Activated naive CD4-positive, alpha-beta T cell treated with anti-CD3 and anti-CD28 coated beads for 36 hours (primary cell): ENCODE measurements around the gene TEKT3. TPM values are rescaled to one million over a fixed set of nuclear protein-coding genes. Genes with fewer than 3 reads are reported as not detected.

ENCODE experiments used
- CTCF ChIA-PET: fragments of 350-600 bp; sonication (Branson Sonifier 250); formaldehyde crosslinking; loops from one replicate; lab custom pipeline; 2021; ENCODE audit warnings: antibody characterized with exemption; lab: Charles Lee
- DNase-seq: peaks from one replicate; pipeline ENCODE4 v3.0.0-alpha.2; 2020
- H3K27ac Mint-ChIP-seq: one replicate; pipeline ENCODE4 v1.8.0; 2021; ENCODE audit warnings: mild to moderate bottlenecking, mixed read lengths
- H3K27me3 Mint-ChIP-seq: one replicate; pipeline ENCODE4 v1.8.0; 2021; ENCODE audit warnings: low read depth, mixed read lengths
- H3K36me3 Mint-ChIP-seq: one replicate; pipeline ENCODE4 v1.8.0; 2021; ENCODE audit warnings: low read depth, mixed read lengths
- H3K4me1 Mint-ChIP-seq: one replicate; pipeline ENCODE4 v1.8.0; 2021; ENCODE audit warnings: low read depth, mixed read lengths
- H3K4me3 Mint-ChIP-seq: one replicate; pipeline ENCODE4 v1.8.0; 2021; ENCODE audit warnings: mild to moderate bottlenecking, moderate library complexity, mixed read lengths
- H3K9me3 Mint-ChIP-seq: one replicate; pipeline ENCODE4 v1.8.0; 2021; ENCODE audit warnings: mixed read lengths
- intact Hi-C: fragments of 100-400 bp; cut with micrococcal nuclease; formaldehyde crosslinking; loops from one replicate; pipeline ENCODE4 v1.15.1; 2023
- total RNA-seq, 2 experiments: library from RNA; stranded (reverse); gene quantifications; one replicate each; pipeline ENCODE4 v1.2.3, GENCODE V29; 2021

Gene TEKT3
- total RNA-seq, 2 experiments from 2014 or later, result not detected

DNA sequence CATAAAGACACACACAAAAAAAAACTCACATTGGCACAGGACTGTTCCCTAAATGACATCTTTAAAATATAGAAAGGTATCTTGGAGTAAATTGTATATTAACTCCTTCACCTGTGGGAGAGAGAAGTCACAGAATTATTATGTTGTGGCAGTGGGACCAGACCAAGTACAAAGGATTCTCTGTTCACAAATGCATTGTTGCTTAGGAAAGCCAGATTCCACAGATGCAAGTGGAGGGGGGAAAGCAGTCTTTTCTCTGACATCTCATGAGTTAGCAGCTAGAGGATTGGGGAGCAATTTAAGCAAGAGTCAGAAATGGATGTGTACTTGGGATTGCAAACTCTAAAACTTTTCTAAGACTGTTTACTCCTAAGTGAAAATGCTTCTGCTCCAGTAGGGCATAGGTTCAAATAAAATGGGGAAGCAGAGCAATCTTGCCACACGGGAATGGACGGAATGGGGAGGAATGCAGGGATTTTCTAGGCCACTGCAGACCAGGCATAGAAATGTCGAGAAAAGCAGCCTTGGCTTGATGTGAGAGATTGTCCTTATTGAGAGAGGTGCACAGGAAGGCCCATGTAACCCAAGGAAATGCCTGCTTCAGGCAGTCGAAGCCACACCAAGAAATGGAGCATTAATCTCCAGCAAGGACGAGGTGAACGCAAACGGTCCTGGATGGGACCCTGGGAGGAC is 72.2 kb downstream of the TEKT3 start:
- Mint-ChIP-seq H3K27me3 (peaks cover 22% of the 10 kb centered on the region), H3K27ac (no peak overlapping the region), H3K4me3 (no peak overlapping the region), H3K9me3 (peaks cover 1% of the 10 kb centered on the region), H3K36me3 (no peaks in the 10 kb centered on the region), H3K4me1 (no peaks in the 10 kb centered on the region)
- no peak for DNase-seq
- CTCF ChIA-PET, result no interaction called here
- intact Hi-C loops, result no loop called here

DNA sequence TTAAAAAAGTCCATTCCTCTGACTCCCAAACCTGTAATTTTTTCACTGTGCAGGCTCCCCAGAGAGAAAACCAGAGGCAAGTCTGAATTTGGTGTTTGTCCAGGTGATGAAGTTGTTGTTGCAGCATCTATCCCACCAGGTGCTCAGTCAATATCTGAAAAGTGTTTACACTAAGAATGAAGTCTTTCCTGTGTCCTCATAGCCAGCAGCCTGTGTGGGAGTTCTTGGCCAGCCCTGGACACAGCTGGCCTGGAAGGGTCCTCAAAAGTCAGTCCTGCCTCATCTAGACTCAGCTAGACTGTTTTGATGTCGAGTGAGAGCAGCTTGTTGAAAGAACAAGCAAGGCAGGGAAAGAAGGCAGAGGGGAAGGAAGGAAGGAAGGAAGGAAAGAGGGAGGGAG is 72.9 kb downstream of the TEKT3 start:
- intact Hi-C loops, result no loop called here
- Mint-ChIP-seq H3K4me1 (no peaks in the 10 kb centered on the region), H3K4me3 (no peak overlapping the region), H3K36me3 (no peaks in the 10 kb centered on the region), H3K27me3 (peaks cover 23% of the 10 kb centered on the region), H3K9me3 (no peaks in the 10 kb centered on the region), H3K27ac (no peak overlapping the region)
- no peak for DNase-seq
- CTCF ChIA-PET, result interaction anchor here (0.9 kb wide), 1 partner anchor 10 kb away, joined by 3 read pairs; no protein-coding TSS in a partner anchor

DNA sequence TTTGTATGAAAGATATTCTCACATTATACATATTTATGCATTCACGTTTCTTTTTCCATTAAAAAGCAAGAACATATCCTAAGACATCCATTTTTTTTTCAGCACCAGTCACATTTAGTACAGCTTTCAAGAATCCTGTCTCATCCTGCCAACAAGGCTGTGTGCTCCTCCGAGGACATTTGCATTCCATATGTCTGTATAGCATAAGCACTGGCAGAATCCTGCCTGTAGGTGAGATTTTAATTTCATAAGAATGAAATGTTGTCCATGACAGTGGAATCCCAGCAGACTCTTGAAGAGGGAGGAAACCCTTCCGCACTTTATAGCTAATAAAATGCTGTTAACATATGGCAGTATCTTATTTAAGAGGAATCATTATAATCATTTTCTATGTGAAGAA is 73.4 kb downstream of the TEKT3 start:
- Mint-ChIP-seq H3K36me3 (no peaks in the 10 kb centered on the region), H3K27ac (no peak overlapping the region), H3K9me3 (no peaks in the 10 kb centered on the region), H3K27me3 (peaks cover 27% of the 10 kb centered on the region), H3K4me3 (no peak overlapping the region), H3K4me1 (no peaks in the 10 kb centered on the region)
- DNase-seq, result no peak
- intact Hi-C loops, result no loop called here
- CTCF ChIA-PET, result interaction anchor here (0.9 kb wide), 1 partner anchor 10 kb away, joined by 3 read pairs; no protein-coding TSS in a partner anchor

DNA sequence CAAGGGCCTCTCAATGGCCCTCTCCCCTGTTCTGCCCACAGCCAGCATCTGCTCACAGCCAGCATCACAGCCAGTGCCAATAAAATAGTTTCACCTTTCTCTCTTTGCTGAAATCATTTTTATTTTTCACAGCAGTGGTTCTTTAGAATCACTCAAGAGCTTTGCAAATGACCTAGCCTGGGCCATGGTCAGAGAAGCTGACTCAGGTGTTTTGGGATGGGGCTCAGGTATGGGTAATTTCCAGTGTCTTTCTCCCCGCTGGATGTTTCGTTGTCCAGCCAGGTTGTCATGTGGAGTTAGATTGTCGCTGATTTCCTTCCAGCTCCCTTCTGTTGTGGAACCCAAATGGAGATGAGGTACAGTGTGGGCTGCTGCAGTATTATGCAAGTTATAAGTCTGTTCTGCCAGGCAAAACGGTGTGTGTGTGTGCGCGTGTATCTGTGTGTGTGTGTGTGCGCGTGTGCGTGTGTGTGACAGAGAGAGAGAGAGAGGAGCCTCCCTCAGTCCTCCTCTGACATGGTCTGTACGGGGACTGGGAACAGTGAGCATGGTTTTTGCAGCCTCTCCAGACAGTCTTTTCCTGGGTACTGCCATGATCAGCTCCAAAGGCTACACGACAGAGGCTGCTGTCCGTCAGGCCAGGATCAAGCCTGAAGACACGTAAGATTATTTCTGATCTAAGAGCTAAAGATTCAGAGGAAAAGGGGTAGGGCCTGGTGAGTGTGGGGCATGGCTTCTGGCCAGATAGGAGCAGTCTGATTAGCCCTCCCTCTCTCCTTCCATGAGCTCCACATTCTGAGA is 74.9 kb downstream of the TEKT3 start:
- Mint-ChIP-seq H3K36me3 (no peaks in the 10 kb centered on the region), H3K27me3 (peaks cover 36% of the 10 kb centered on the region), H3K4me3 (no peak overlapping the region), H3K4me1 (peaks cover 6% of the 10 kb centered on the region), H3K27ac (no peak overlapping the region), H3K9me3 (no peaks in the 10 kb centered on the region)
- intact Hi-C loops, result no loop called here
- DNase-seq, result no peak
- CTCF ChIA-PET, result interaction anchor here (2.2 kb wide), 1 partner anchor 237 kb away, joined by 7 read pairs; no protein-coding TSS in a partner anchor

DNA sequence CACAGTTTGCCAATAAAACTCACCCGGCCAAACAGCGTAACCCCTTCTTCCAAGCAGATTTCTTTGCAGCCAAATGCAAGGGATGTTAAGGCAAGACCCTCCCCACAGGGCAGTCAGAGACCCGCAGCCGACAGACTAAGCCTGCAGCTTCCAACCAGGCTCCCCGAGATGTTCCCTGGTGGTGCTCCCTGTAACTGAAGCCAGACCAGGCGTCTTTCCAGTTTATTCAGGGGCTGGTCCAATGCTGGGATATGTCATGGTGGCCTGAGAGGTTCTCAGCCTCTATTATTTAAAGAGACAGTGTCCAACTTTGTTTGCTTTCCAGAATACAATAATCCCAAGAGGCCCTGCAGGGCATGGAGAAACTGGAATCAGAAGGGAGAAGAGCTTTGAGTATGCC is 76.3 kb downstream of the TEKT3 start, which contains the start of gene PMP22:
Gene PMP22 (minus strand): TSS at position 196 of the 400 bp plus-strand sequence. CDS start 4,599 bp downstream, outside the sequence.
- Mint-ChIP-seq H3K4me1 (peaks cover 10% of the 10 kb centered on the region), H3K27me3 (peaks cover 47% of the 10 kb centered on the region), H3K9me3 (no peaks in the 10 kb centered on the region), H3K4me3 (no peak within 1 kb of the TSS), H3K36me3 (no peaks in the 10 kb centered on the region), H3K27ac (no peak within 1 kb of the TSS)
- intact Hi-C loops, result no loop called here
- CTCF ChIA-PET, result interaction anchor here (2.2 kb wide), 1 partner anchor 238 kb away, joined by 7 read pairs; no protein-coding TSS in a partner anchor
- DNase-seq, result no peak

DNA sequence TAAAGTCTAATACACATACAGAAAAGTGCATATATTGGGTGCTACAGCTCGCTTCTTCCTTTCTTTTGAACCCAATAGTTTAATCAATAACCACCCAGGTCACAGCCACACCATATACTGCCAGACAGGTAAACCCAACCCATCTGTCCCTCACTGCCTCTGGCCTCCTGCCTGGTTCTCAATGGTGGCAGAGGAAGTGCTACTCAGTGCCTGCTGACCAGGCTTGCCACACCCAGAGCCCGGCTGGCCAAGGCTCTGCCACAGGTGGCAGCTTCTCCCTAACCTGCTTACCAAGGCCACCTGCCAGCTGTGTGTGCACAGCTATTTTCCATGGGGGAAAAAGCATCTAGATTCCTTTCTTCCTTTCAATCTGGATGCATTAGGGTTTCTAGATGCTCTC is 76.9 kb downstream of the TEKT3 start:
- H3K9me3 Mint-ChIP-seq, result no peaks in the 10 kb centered on the region
- CTCF ChIA-PET, result no interaction called here
- H3K4me1 Mint-ChIP-seq, result peaks cover 10% of the 10 kb centered on the region
- DNase-seq, result no peak
- intact Hi-C loops, result loop anchor here (5.0 kb wide), 1 partner anchor 1333 kb away; no protein-coding TSS in a partner anchor
- no peak overlapping the region for H3K4me3 Mint-ChIP-seq
- H3K27ac Mint-ChIP-seq, result no peak overlapping the region
- H3K27me3 Mint-ChIP-seq, result peaks cover 48% of the 10 kb centered on the region
- no peaks in the 10 kb centered on the region for H3K36me3 Mint-ChIP-seq

DNA sequence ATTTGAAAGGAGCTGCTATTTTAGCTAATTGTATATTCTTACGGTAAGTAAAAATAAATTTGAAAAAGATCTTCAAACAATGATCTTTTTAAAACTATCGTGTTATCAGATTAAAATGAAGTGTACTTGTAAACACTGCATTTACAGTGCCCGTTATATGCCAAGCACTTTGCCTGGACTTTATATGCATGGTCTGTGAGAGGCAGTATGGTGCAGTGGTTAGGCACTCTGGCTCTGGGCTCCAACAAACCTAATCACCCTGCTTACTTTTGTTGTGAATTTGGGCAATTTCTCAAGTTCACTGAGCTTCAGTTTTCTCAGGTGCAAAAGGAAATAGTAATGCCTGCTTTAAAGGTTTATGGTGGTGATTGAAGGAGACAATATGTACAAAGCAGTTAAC is 77.7 kb downstream of the TEKT3 start:
- H3K36me3 Mint-ChIP-seq, result no peaks in the 10 kb centered on the region
- no peak overlapping the region for H3K4me3 Mint-ChIP-seq
- H3K9me3 Mint-ChIP-seq, result no peaks in the 10 kb centered on the region
- H3K4me1 Mint-ChIP-seq, result peaks cover 10% of the 10 kb centered on the region
- peaks cover 55% of the 10 kb centered on the region for H3K27me3 Mint-ChIP-seq
- CTCF ChIA-PET, result interaction anchor here (0.6 to 1.3 kb wide), 2 partner anchors 239 to 1755 kb away, joined by 3 to 7 read pairs; no protein-coding TSS in a partner anchor
- no peak overlapping the region for H3K27ac Mint-ChIP-seq
- no peak for DNase-seq
- intact Hi-C loops, result loop anchor here (5.0 kb wide), 1 partner anchor 1334 kb away; no protein-coding TSS in a partner anchor

DNA sequence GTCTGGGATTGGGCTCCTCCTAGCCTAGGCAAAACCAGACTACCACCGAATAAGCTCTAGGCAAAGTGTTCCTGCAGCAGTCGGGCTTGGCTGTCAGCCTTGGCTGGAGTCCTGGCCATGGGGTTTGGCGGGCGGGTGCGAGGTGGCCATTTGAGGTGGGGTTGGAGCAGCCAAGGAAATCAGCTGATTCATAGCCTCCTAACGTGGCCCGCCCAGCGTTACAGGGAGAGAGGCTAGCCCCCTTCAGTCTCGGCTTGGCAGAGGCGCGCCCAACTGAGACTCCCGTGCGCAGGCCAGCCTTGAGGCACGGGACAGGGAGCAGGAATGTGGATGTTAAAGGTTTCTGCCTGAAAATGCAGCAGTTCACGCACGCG is 78.2 kb downstream of the TEKT3 start:
- CTCF ChIA-PET, result interaction anchor here (0.6 to 1.3 kb wide), 2 partner anchors 240 to 1754 kb away, joined by 3 to 7 read pairs; no protein-coding TSS in a partner anchor

DNA sequence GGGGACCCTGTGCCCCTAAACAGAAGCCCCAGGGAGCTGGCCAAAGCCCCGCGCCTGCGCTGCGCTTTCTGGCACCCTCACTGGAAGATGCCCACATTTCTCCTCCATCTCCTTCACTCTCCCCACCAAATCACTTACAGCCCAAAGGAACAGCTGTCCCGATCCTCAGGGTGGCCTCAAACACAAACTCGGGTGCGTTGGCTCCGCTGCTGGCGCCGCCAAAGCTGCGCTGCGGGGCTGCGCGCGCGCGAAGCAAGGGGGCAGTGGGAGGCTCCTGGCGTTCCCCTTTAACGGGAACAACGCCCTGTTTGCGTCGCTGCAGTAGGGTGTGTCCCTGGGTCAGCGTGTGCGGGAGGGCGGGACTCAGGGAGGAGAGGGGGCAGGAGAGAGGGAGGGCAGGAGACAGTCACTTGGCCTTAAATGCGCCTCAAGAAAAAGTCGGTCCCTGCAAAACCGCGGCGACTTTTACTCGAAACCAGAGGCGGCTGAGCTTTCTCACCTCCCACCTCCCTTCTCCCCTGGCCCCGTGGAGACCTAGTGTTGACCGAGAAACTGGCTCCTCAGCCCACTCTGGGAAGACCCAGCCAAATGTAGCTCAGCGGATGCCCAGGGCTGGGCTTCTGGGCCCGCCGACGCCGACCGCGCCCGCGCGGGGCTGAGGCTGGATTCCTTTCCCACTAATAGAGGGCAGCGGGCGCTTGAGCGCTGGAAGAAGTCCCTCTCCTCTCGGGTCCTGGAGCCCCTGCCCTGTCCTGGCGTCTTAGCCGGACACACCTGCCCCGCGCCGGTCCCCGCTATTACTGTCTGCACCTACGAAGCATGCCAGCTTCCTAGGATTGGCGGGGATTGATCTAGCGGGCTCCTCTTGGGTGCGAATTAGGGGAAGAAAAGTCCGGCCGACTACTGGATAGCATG is 78.8 kb downstream of the TEKT3 start:
- H3K27me3 Mint-ChIP-seq, result peaks cover 65% of the 10 kb centered on the region
- DNase-seq, result no peak
- intact Hi-C loops, result loop anchor here (5.0 kb wide), 1 partner anchor 1335 kb away; no protein-coding TSS in a partner anchor
- no peaks in the 10 kb centered on the region for H3K36me3 Mint-ChIP-seq
- H3K4me3 Mint-ChIP-seq, result no peak overlapping the region
- no peaks in the 10 kb centered on the region for H3K9me3 Mint-ChIP-seq
- CTCF ChIA-PET, result interaction anchor here (0.6 to 1.3 kb wide), 3 partner anchors 31 to 241 kb away, joined by 3 to 7 read pairs (median 3); no protein-coding TSS in a partner anchor
- H3K4me1 Mint-ChIP-seq, result peaks cover 10% of the 10 kb centered on the region
- H3K27ac Mint-ChIP-seq, result no peak overlapping the region

More for the DNA sequence above, 78.2 kb downstream of the TEKT3 start:
- Mint-ChIP-seq H3K4me3 (no peak overlapping the region), H3K4me1 (peaks cover 10% of the 10 kb centered on the region), H3K36me3 (no peaks in the 10 kb centered on the region), H3K9me3 (no peaks in the 10 kb centered on the region), H3K27me3 (peaks cover 60% of the 10 kb centered on the region), H3K27ac (no peak overlapping the region)
- no peak for DNase-seq
- intact Hi-C loops, result loop anchor here (5.0 kb wide), 1 partner anchor 1334 kb away; no protein-coding TSS in a partner anchor

DNA sequence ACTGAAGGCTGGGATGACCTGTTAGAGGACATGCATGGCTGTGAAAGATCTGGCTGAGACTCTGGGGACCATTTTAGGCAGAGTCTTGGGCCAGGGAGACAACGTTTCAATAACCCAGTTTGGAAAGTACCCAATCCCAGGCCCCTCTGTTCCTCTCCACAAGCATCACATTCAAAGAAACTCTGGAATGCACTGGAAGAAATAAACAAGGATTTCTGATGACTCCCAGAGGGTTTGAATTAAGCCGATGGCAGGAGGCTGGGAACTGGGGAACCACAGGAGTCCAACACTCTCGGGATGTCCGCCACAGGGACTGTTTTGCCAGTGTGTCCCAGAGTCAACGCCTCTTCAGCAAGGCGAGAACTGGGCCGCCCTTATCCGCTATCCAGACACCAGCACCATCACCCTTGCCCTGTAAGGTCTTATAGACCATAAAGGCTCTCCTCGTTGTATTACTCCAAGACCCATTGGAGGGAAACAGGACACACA is 79.6 kb downstream of the TEKT3 start:
- H3K4me1 Mint-ChIP-seq, result peaks cover 14% of the 10 kb centered on the region
- H3K27me3 Mint-ChIP-seq, result peaks cover 61% of the 10 kb centered on the region
- no peak for DNase-seq
- intact Hi-C loops, result loop anchor here (2.0 to 5.0 kb wide), 2 partner anchors 737 to 1335 kb away; partner anchors contain the start of genes TTC19 and ZSWIM7
- H3K27ac Mint-ChIP-seq, result no peak overlapping the region
- H3K9me3 Mint-ChIP-seq, result no peaks in the 10 kb centered on the region
- H3K4me3 Mint-ChIP-seq, result no peak overlapping the region
- CTCF ChIA-PET, result no interaction called here
- H3K36me3 Mint-ChIP-seq, result no peaks in the 10 kb centered on the region

DNA sequence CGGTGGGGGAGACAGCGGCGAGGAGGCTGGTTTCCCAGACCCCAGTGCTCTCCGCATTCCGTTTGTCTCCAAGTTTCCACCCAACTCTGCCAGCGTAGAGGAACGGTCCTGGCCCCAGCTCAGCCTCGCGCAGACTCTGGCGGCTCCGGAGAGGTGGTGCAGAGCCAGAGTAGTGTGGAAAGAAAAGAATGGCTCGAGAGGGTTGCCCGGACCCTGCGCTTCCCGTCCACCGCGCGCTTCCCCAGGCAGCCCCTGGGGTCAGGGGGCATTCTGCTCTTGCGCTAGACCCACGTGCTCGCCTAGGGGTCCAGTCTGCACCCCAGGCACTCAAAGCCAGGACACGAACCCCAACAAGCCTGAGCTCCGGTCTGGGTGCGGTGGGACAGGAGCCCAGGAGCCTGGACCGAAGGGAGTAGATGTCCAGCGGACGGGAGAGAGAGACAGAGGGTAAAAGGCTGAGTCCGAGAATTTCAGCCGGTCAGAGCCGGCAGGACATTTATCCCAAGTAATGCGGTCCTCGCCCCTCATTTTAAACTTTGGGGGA is 80.1 kb downstream of the TEKT3 start:
- H3K4me1 Mint-ChIP-seq, result peaks cover 14% of the 10 kb centered on the region
- H3K4me3 Mint-ChIP-seq, result peak overlapping the region; percentile 71
- H3K9me3 Mint-ChIP-seq, result no peaks in the 10 kb centered on the region
- peaks cover 64% of the 10 kb centered on the region for H3K27me3 Mint-ChIP-seq
- CTCF ChIA-PET, result no interaction called here
- H3K27ac Mint-ChIP-seq, result no peak overlapping the region
- DNase-seq, result no peak
- intact Hi-C loops, result loop anchor here (2.0 to 5.0 kb wide), 2 partner anchors 737 to 1336 kb away; partner anchors contain the start of genes TTC19 and ZSWIM7
- no peaks in the 10 kb centered on the region for H3K36me3 Mint-ChIP-seq
